HG02759 (cell line): Measurements from ENCODE around the gene RABL6.
A peak's percentile ranks its signal among the peaks of the same experiment; 100 is the strongest.

Source experiments
- ATAC-seq: cut with Tn5 transposase; IDR thresholded peaks from one replicate; pipeline ENCODE4 v1.9.1; 2021; ENCODE audit warnings: mild to moderate bottlenecking, moderate library complexity; ENCODE audit not compliant: unreplicated experiment

The RABL6 gene

GRCh38 chr9:136844761-136845464 lies 37.2 kb downstream of the RABL6 start:
- ATAC-seq = no peak

GRCh38 chr9:136845465-136846260 lies 37.9 kb downstream of the RABL6 start:
- no peak for ATAC-seq

- ATAC-seq = no peak
Observed at GRCh38 chr9:136846376-136847087, 38.8 kb downstream of the RABL6 start.

GRCh38 chr9:136847088-136847825 lies 39.5 kb downstream of the RABL6 start:
- no peak for ATAC-seq

GRCh38 chr9:136847826-136848392 lies 40.2 kb downstream of the RABL6 start:
- ATAC-seq = no peak

- ATAC-seq = no peak
Observed at GRCh38 chr9:136848393-136849037, 40.8 kb downstream of the RABL6 start.

- peak; percentile 79 for ATAC-seq
Observed at GRCh38 chr9:136849038-136849959, 41.6 kb downstream of the RABL6 start, which contains the start of gene PHPT1. Gene PHPT1, plus strand, starts transcription at chr9:136849409. Its CDS starts 22 bp downstream, at chr9:136849431.

GRCh38 chr9:136849960-136850865 lies 42.5 kb downstream of the RABL6 start:
- ATAC-seq = no peak

GRCh38 chr9:136850866-136851775 lies 43.4 kb downstream of the RABL6 start:
- no peak for ATAC-seq

- ATAC-seq = no peak
Observed at GRCh38 chr9:136851941-136852663, 44.4 kb downstream of the RABL6 start, which contains the start of gene MAMDC4. Gene MAMDC4, plus strand, starts transcription at chr9:136852346. Its CDS starts 71 bp downstream, at chr9:136852417.

GRCh38 chr9:136852664-136853595 lies 45.2 kb downstream of the RABL6 start:
- ATAC-seq = no peak

- no peak for ATAC-seq
Observed at GRCh38 chr9:136853596-136854112, 45.9 kb downstream of the RABL6 start.

GRCh38 chr9:136854113-136854841 lies 46.5 kb downstream of the RABL6 start:
- no peak for ATAC-seq

- ATAC-seq = no peak
Observed at GRCh38 chr9:136854842-136855460, 47.2 kb downstream of the RABL6 start.
